NCI-H1930 (cell line): ENCODE data around the gene LCE1C.

Source experiments
- DNase-seq, 2 experiments: peaks; one replicate each; lab custom pipeline; 2025; lab: John Stamatoyannopoulos, UW

The LCE1C gene

GRCh38 chr1:152759453-152760173, 46.8 kb downstream of the LCE1C start:
- no peak for DNase-seq

- no peak for DNase-seq
These were observed 47.8 kb downstream of the LCE1C start for GRCh38 chr1:152758636-152759035.

GRCh38 chr1:152757747-152758146, 48.7 kb downstream of the LCE1C start, which contains the start of gene KPRP:
TSS of gene KPRP (plus strand) at chr1:152758025. CDS start at chr1:152759589, 1,564 bp downstream.
- DNase-seq = no peak

GRCh38 chr1:152756872-152757271, 49.6 kb downstream of the LCE1C start:
- no peak for DNase-seq
